Mucosa of stomach (tissue), 1 donor: Measurements from ENCODE around the gene CDKL4.

Experiments used
- H3K27me3 ChIP-seq: one replicate; pipeline ENCODE4 v1.7.0; 2013; ENCODE audit warnings: mild to moderate bottlenecking, low read length; ENCODE audit not compliant: control insufficient read depth, insufficient read depth
- H3K36me3 ChIP-seq: one replicate; pipeline ENCODE4 v1.7.0; 2013; ENCODE audit warnings: low read length; ENCODE audit not compliant: control insufficient read depth, insufficient read depth
- H3K4me1 ChIP-seq: one replicate; pipeline ENCODE4 v1.7.0; 2013; ENCODE audit warnings: mild to moderate bottlenecking, low read length; ENCODE audit not compliant: control insufficient read depth, insufficient read depth
- H3K4me3 ChIP-seq: one replicate; pipeline ENCODE4 v1.7.0; 2013; ENCODE audit warnings: low read length
- H3K9ac ChIP-seq: one replicate; pipeline ENCODE4 v1.7.0; 2013; ENCODE audit warnings: mild to moderate bottlenecking, low read length, moderate library complexity
- H3K9me3 ChIP-seq: one replicate; pipeline ENCODE4 v1.7.0; 2013; ENCODE audit warnings: mild to moderate bottlenecking, low read length, moderate library complexity; ENCODE audit not compliant: control insufficient read depth
- donor health status: Pancreatic carcinoma.

The CDKL4 gene

GRCh38 chr2:39243469-39244123 is at the start of gene CDKL4:
Gene CDKL4, minus strand, starts transcription at chr2:39243970.
- no peak within 1 kb of the TSS for H3K9ac ChIP-seq
- no peak within 1 kb of the TSS for H3K4me3 ChIP-seq
- no peaks in the 10 kb centered on the region for H3K36me3 ChIP-seq
- H3K4me1 ChIP-seq: no peaks in the 10 kb centered on the region
- H3K9me3 ChIP-seq: no peaks in the 10 kb centered on the region
- no peaks in the 10 kb centered on the region for H3K27me3 ChIP-seq

GRCh38 chr2:39290433-39290832 is 46.7 kb upstream of the CDKL4 start:
- peaks cover 5% of the 10 kb centered on the region for H3K36me3 ChIP-seq
- no peaks in the 10 kb centered on the region for H3K4me1 ChIP-seq
- H3K27me3 ChIP-seq: no peaks in the 10 kb centered on the region
- no peak overlapping the region for H3K9ac ChIP-seq
- H3K4me3 ChIP-seq: no peak overlapping the region
- H3K9me3 ChIP-seq: no peaks in the 10 kb centered on the region

- Histone ChIP-seq H3K4me3 (no peak overlapping the region), H3K9me3 (no peaks in the 10 kb centered on the region), H3K27me3 (no peaks in the 10 kb centered on the region), H3K36me3 (peaks cover 5% of the 10 kb centered on the region), H3K9ac (no peak overlapping the region), H3K4me1 (no peaks in the 10 kb centered on the region)
Observed at GRCh38 chr2:39289609-39290008, 45.8 kb upstream of the CDKL4 start.

- Histone ChIP-seq H3K4me3 (no peak overlapping the region), H3K9me3 (no peaks in the 10 kb centered on the region), H3K4me1 (no peaks in the 10 kb centered on the region), H3K9ac (no peak overlapping the region), H3K36me3 (peaks cover 5% of the 10 kb centered on the region), H3K27me3 (no peaks in the 10 kb centered on the region)
Observed at GRCh38 chr2:39283561-39283960, 39.8 kb upstream of the CDKL4 start.

GRCh38 chr2:39281391-39281790 is 37.6 kb upstream of the CDKL4 start:
- Histone ChIP-seq H3K4me3 (no peak overlapping the region), H3K9ac (no peak overlapping the region), H3K36me3 (peaks cover 5% of the 10 kb centered on the region), H3K27me3 (no peaks in the 10 kb centered on the region), H3K9me3 (no peaks in the 10 kb centered on the region), H3K4me1 (no peaks in the 10 kb centered on the region)

GRCh38 chr2:39275016-39275415 is 31.2 kb upstream of the CDKL4 start:
- Histone ChIP-seq H3K4me1 (no peaks in the 10 kb centered on the region), H3K9me3 (no peaks in the 10 kb centered on the region), H3K36me3 (no peaks in the 10 kb centered on the region), H3K9ac (no peak overlapping the region), H3K4me3 (no peak overlapping the region), H3K27me3 (no peaks in the 10 kb centered on the region)

- H3K4me1 ChIP-seq: no peaks in the 10 kb centered on the region
- no peaks in the 10 kb centered on the region for H3K36me3 ChIP-seq
- no peaks in the 10 kb centered on the region for H3K27me3 ChIP-seq
- no peak overlapping the region for H3K9ac ChIP-seq
- H3K9me3 ChIP-seq: no peaks in the 10 kb centered on the region
- H3K4me3 ChIP-seq: no peak overlapping the region
Observed at GRCh38 chr2:39269941-39270340, 26.2 kb upstream of the CDKL4 start.

GRCh38 chr2:39266916-39267434 is 23.2 kb upstream of the CDKL4 start:
- H3K27me3 ChIP-seq: no peaks in the 10 kb centered on the region
- no peaks in the 10 kb centered on the region for H3K4me1 ChIP-seq
- H3K36me3 ChIP-seq: no peaks in the 10 kb centered on the region
- H3K4me3 ChIP-seq: no peak overlapping the region
- no peaks in the 10 kb centered on the region for H3K9me3 ChIP-seq
- no peak overlapping the region for H3K9ac ChIP-seq

- no peak overlapping the region for H3K9ac ChIP-seq
- no peaks in the 10 kb centered on the region for H3K27me3 ChIP-seq
- no peaks in the 10 kb centered on the region for H3K4me1 ChIP-seq
- H3K36me3 ChIP-seq: no peaks in the 10 kb centered on the region
- no peak overlapping the region for H3K4me3 ChIP-seq
- H3K9me3 ChIP-seq: no peaks in the 10 kb centered on the region
Observed at GRCh38 chr2:39266139-39266805, 22.5 kb upstream of the CDKL4 start.

GRCh38 chr2:39265315-39265714 is 21.5 kb upstream of the CDKL4 start:
- Histone ChIP-seq H3K4me1 (no peaks in the 10 kb centered on the region), H3K4me3 (no peak overlapping the region), H3K9ac (no peak overlapping the region), H3K36me3 (peaks cover under 1% of the 10 kb centered on the region), H3K27me3 (no peaks in the 10 kb centered on the region), H3K9me3 (no peaks in the 10 kb centered on the region)

GRCh38 chr2:39264733-39265132 is 21.0 kb upstream of the CDKL4 start:
- H3K4me1 ChIP-seq: no peaks in the 10 kb centered on the region
- no peaks in the 10 kb centered on the region for H3K9me3 ChIP-seq
- H3K27me3 ChIP-seq: no peaks in the 10 kb centered on the region
- no peak overlapping the region for H3K4me3 ChIP-seq
- H3K36me3 ChIP-seq: peaks cover 4% of the 10 kb centered on the region
- no peak overlapping the region for H3K9ac ChIP-seq

- Histone ChIP-seq H3K4me3 (no peak overlapping the region), H3K27me3 (no peaks in the 10 kb centered on the region), H3K36me3 (peaks cover 4% of the 10 kb centered on the region), H3K9me3 (no peaks in the 10 kb centered on the region), H3K4me1 (no peaks in the 10 kb centered on the region), H3K9ac (no peak overlapping the region)
Observed at GRCh38 chr2:39260087-39260486, 16.3 kb upstream of the CDKL4 start.
